GM23338 (cell line): ENCODE results near the gene RAG1. TPM values are rescaled to one million over a fixed set of nuclear protein-coding genes. Genes with fewer than 3 reads are reported as not detected.

Experiments used
- ATAC-seq: fragments of 200-7000 bp; cut with Tn5 transposase; 3 replicates; pipeline ENCODE4 v1.9.1; 2020
- DNase-seq: peaks from one replicate; pipeline ENCODE4 v3.0.0-alpha.2; 2015; ENCODE audit warnings: low spot score
- H2AFZ ChIP-seq: fragments of 200-600 bp; sonication (generic); 2 replicates; pipeline ENCODE4 v1.8.0; 2016; ENCODE audit warnings: antibody characterized with exemption, mild to moderate bottlenecking, moderate library complexity
- H3F3A ChIP-seq: fragments of 200-600 bp; sonication (generic); replicated peaks from 2 replicates; pipeline ENCODE4 v1.8.0; 2017; ENCODE audit warnings: antibody characterized with exemption, mixed run types, low read depth
- H3K27ac ChIP-seq: fragments of 200-600 bp; sonication (generic); 2 replicates; pipeline ENCODE4 v1.6.1; 2016; ENCODE audit warnings: low read depth
- H3K27me3 ChIP-seq: fragments of 200-600 bp; sonication (generic); 2 replicates; pipeline ENCODE4 v1.8.0; 2016; ENCODE audit warnings: mild to moderate bottlenecking, mixed run types, moderate library complexity; ENCODE audit not compliant: insufficient read depth
- H3K36me3 ChIP-seq: fragments of 200-600 bp; sonication (generic); 2 replicates; pipeline ENCODE4 v1.8.0; 2016; ENCODE audit warnings: mild to moderate bottlenecking; ENCODE audit not compliant: insufficient read depth
- H3K4me1 ChIP-seq: fragments of 200-600 bp; sonication (generic); 2 replicates; pipeline ENCODE4 v1.8.0; 2016; ENCODE audit warnings: mild to moderate bottlenecking, moderate library complexity; ENCODE audit not compliant: insufficient read depth
- H3K4me2 ChIP-seq: fragments of 200-600 bp; sonication (generic); 2 replicates; pipeline ENCODE4 v1.7.1; 2017; ENCODE audit warnings: mixed run types
- H3K4me3 ChIP-seq: fragments of 200-600 bp; sonication (generic); 2 replicates; pipeline ENCODE4 v1.6.1; 2016; ENCODE audit warnings: mixed run types
- H3K79me2 ChIP-seq: fragments of 200-600 bp; sonication (generic); replicated peaks from 2 replicates; pipeline ENCODE4 v1.8.0; 2017; ENCODE audit warnings: mild to moderate bottlenecking; ENCODE audit not compliant: insufficient read depth
- H3K9me2 ChIP-seq: fragments of 200-600 bp; sonication (generic); 2 replicates; pipeline ENCODE4 v1.8.0; 2017; ENCODE audit not compliant: insufficient read depth
- H4K20me1 ChIP-seq: fragments of 200-600 bp; sonication (generic); replicated peaks from 2 replicates; pipeline ENCODE4 v1.8.0; 2017; ENCODE audit warnings: mild to moderate bottlenecking; ENCODE audit not compliant: insufficient read depth
- H3K27ac Mint-ChIP-seq: 2 replicates; pipeline ENCODE4 v1.8.0; 2020; ENCODE audit warnings: inconsistent platforms, mild to moderate bottlenecking, moderate library complexity, mixed read lengths
- H3K27me3 Mint-ChIP-seq: 3 replicates; pipeline ENCODE4 v1.8.0; 2022; ENCODE audit warnings: low read depth, mild to moderate bottlenecking, moderate library complexity, mixed read lengths, inconsistent platforms; ENCODE audit not compliant: insufficient read depth, poor library complexity
- H3K36me3 Mint-ChIP-seq: 3 replicates; pipeline ENCODE4 v1.8.0; 2021; ENCODE audit warnings: low read depth, mild to moderate bottlenecking, inconsistent platforms, moderate library complexity, mixed read lengths
- H3K4me1 Mint-ChIP-seq: 3 replicates; pipeline ENCODE4 v1.8.0; 2020; ENCODE audit warnings: mild to moderate bottlenecking, inconsistent platforms, mixed read lengths
- H3K4me3 Mint-ChIP-seq: 3 replicates; pipeline ENCODE4 v1.8.0; 2021; ENCODE audit warnings: moderate library complexity, mild to moderate bottlenecking, inconsistent platforms, mixed read lengths
- H3K9me3 Mint-ChIP-seq: 3 replicates; pipeline ENCODE4 v1.8.0; 2020; ENCODE audit warnings: moderate library complexity, mild to moderate bottlenecking, inconsistent platforms, mixed read lengths
- CREB1 ChIP-seq: fragments of 250-450 bp; sonication (Bioruptor Pico); IDR thresholded peaks from 2 replicates; pipeline ENCODE4 v1.5.0; 2020; ENCODE audit warnings: low read depth, mild to moderate bottlenecking, moderate library complexity
- ETS1 ChIP-seq: IDR thresholded peaks from 2 replicates; pipeline ENCODE4 v1.6.1; 2016; ENCODE audit warnings: antibody characterized with exemption
- EZH2 ChIP-seq: fragments of 200-600 bp; sonication (generic); IDR thresholded peaks from one replicate; pipeline ENCODE4 v1.8.0; 2017; ENCODE audit warnings: antibody characterized with exemption, mild to moderate bottlenecking, low read depth; ENCODE audit not compliant: unreplicated experiment
- JUNB ChIP-seq: IDR thresholded peaks from one replicate; pipeline ENCODE4 v1.6.1; 2016; ENCODE audit warnings: antibody characterized with exemption; ENCODE audit not compliant: unreplicated experiment
- NANOG ChIP-seq: IDR thresholded peaks from 2 replicates; pipeline ENCODE4 v1.6.1; 2016; ENCODE audit warnings: antibody characterized with exemption, borderline replicate concordance
- POLR2AphosphoS5 ChIP-seq: IDR thresholded peaks from 2 replicates; pipeline ENCODE4 v1.6.1; 2016; ENCODE audit warnings: antibody characterized with exemption, low read depth
- STAT1 ChIP-seq: IDR thresholded peaks from one replicate; pipeline ENCODE4 v1.6.1; 2016; ENCODE audit warnings: antibody characterized with exemption; ENCODE audit not compliant: unreplicated experiment
- ZNF114 ChIP-seq: fragments of 250-450 bp; sonication (Bioruptor Pico); IDR thresholded peaks from 2 replicates; pipeline ENCODE4 v1.5.0; 2020; ENCODE audit warnings: mild to moderate bottlenecking, moderate library complexity
- ZNF331 ChIP-seq: fragments of 250-450 bp; sonication (Bioruptor Pico); IDR thresholded peaks from 2 replicates; pipeline ENCODE4 v1.5.0; 2020; ENCODE audit warnings: low read depth, mild to moderate bottlenecking, moderate library complexity
- ZNF462 ChIP-seq: fragments of 250-450 bp; sonication (Bioruptor Pico); IDR thresholded peaks from 2 replicates; pipeline ENCODE4 v1.5.0; 2020; ENCODE audit warnings: mild to moderate bottlenecking, moderate library complexity
- polyA plus RNA-seq: library from polyadenylated mRNA; unstranded; fragments of >200 nt; fragmentation: Nextera tagmentation; extraction: Ambion mirVana; gene quantifications from 2 replicates; pipeline ENCODE4 v1.2.1, GENCODE V29; 2016
- total RNA-seq: library from RNA; depleted of rRNA; stranded (reverse); fragments of >200 nt; shearing (Covaris generic); gene quantifications from 2 replicates; pipeline ENCODE4 v1.2.3, GENCODE V29; 2014
- TF ChIP-seq, protein P1 (sequence below), 2 experiments: fragments of 200-600 bp in 1 of 2; sonication (generic) in 1 of 2; conservative IDR thresholded peaks; 2 replicates each; pipeline versions ENCODE4 v1.5.1 to v1.6.1; 2016 to 2017; ENCODE audit warnings: antibody characterized with exemption in 2 of 2, low read depth in 2 of 2, mild to moderate bottlenecking in 2 of 2, moderate library complexity in 1 of 2

Gene RAG1
- total and polyA plus RNA-seq, 2 experiments from 2014 or later: 0.89 to 1.4 TPM

DNA sequence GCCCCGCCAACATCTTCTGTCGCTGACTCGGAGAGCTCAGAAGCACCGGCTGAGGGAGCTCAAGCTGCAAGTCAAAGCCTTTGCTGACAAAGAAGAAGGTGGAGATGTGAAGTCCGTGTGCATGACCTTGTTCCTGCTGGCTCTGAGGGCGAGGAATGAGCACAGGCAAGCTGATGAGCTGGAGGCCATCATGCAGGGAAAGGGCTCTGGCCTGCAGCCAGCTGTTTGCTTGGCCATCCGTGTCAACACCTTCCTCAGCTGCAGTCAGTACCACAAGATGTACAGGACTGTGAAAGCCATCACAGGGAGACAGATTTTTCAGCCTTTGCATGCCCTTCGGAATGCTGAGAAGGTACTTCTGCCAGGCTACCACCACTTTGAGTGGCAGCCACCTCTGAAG lies 6.7 kb downstream of the RAG1 start (continued):
- no peak for TF ChIP-seq ETS1
- TF ChIP-seq, protein P1, sequence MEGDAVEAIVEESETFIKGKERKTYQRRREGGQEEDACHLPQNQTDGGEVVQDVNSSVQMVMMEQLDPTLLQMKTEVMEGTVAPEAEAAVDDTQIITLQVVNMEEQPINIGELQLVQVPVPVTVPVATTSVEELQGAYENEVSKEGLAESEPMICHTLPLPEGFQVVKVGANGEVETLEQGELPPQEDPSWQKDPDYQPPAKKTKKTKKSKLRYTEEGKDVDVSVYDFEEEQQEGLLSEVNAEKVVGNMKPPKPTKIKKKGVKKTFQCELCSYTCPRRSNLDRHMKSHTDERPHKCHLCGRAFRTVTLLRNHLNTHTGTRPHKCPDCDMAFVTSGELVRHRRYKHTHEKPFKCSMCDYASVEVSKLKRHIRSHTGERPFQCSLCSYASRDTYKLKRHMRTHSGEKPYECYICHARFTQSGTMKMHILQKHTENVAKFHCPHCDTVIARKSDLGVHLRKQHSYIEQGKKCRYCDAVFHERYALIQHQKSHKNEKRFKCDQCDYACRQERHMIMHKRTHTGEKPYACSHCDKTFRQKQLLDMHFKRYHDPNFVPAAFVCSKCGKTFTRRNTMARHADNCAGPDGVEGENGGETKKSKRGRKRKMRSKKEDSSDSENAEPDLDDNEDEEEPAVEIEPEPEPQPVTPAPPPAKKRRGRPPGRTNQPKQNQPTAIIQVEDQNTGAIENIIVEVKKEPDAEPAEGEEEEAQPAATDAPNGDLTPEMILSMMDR (conservative IDR thresholded peaks at IDR 0.05; ENCODE audit: low read depth in 2 of 2): no peak
- no peak for TF ChIP-seq CREB1
- TF ChIP-seq EZH2: no peak
- no peak for TF ChIP-seq ZNF331 (CRISPR knock-in tag)
- TF ChIP-seq NANOG: no peak

GRCh38 chr11:36577373-36577772 lies 9.6 kb downstream of the RAG1 start:
- Mint-ChIP-seq H3K27me3 (peaks cover 3% of the 10 kb centered on the region), H3K36me3 (peaks cover 14% of the 10 kb centered on the region), H3K9me3 (peaks cover 20% of the 10 kb centered on the region), H3K4me1 (no peaks in the 10 kb centered on the region), H3K27ac (no peak overlapping the region), H3K4me3 (no peak overlapping the region)
- H3F3A ChIP-seq: no peaks in the 10 kb centered on the region
- no peaks in the 10 kb centered on the region for H4K20me1 ChIP-seq
- no peak overlapping the region for H2AFZ ChIP-seq
- no peak overlapping the region for H3K4me2 ChIP-seq
- no peak for DNase-seq
- no peak overlapping the region for H3K4me3 ChIP-seq
- H3K27ac ChIP-seq: no peak overlapping the region
- H3K4me1 ChIP-seq: no peaks in the 10 kb centered on the region
- peaks cover 2% of the 10 kb centered on the region; the same call in 1 of the 2 replicates for H3K36me3 ChIP-seq
- no peak for ATAC-seq
- no peaks in the 10 kb centered on the region for H3K27me3 ChIP-seq
- no peak for TF ChIP-seq POLR2AphosphoS5
- TF ChIP-seq, protein P1 (conservative IDR thresholded peaks at IDR 0.05; ENCODE audit: low read depth in 2 of 2): no peak
- TF ChIP-seq ZNF331 (CRISPR knock-in tag): no peak
- TF ChIP-seq CREB1: no peak
- no peak for TF ChIP-seq ZNF462 (CRISPR knock-in tag)
- TF ChIP-seq STAT1: no peak
- TF ChIP-seq ZNF114 (CRISPR knock-in tag): no peak
- no peak for TF ChIP-seq ETS1
- no peak for TF ChIP-seq JUNB
- no peak for TF ChIP-seq NANOG
- H3K9me2 ChIP-seq: no peaks in the 10 kb centered on the region
- no peaks in the 10 kb centered on the region for H3K79me2 ChIP-seq
